H1 (cell line): ENCODE results near the gene EFR3B. TPM values are rescaled to one million over a fixed set of nuclear protein-coding genes. Genes with fewer than 3 reads are reported as not detected.

Experiments used
- CTCF ChIA-PET: fragments of 300-600 bp; sonication (Branson Sonifier 250); formaldehyde crosslinking; loops from one replicate; lab custom pipeline; 2021; ENCODE audit not compliant: partially characterized antibody; lab: Charles Lee
- POLR2A ChIA-PET: fragments of 300-600 bp; sonication (Branson Sonifier 250); formaldehyde crosslinking; loops from one replicate; lab custom pipeline; 2021; ENCODE audit warnings: inconsistent platforms; ENCODE audit not compliant: partially characterized antibody; lab: Charles Lee
- DNase-seq, 2 experiments: peaks; one replicate each; pipeline versions ENCODE4 v3.0.0 to v3.0.0-alpha.2; 2010 to 2022; ENCODE audit warnings: low spot score in 2 of 2, low read depth in 1 of 2, mixed read lengths in 1 of 2
- FAIRE-seq: peaks from 2 replicates; lab custom pipeline; 2011; peaks lifted over from hg19 to GRCh38; lab: Jason Lieb, UNC
- H2AFZ ChIP-seq: 2 replicates; pipeline ENCODE4 v1.8.1; 2012; ENCODE audit warnings: low read length, inconsistent platforms
- H2AK5ac ChIP-seq: 2 replicates; pipeline ENCODE4 v1.6.1; 2013; ENCODE audit warnings: low read depth, low read length
- H2BK120ac ChIP-seq: replicated peaks from 2 replicates; pipeline ENCODE3; 2013; ENCODE audit warnings: low read depth, low read length, inconsistent platforms
- H2BK12ac ChIP-seq: 2 replicates; pipeline ENCODE4 v1.6.1; 2013; ENCODE audit warnings: low read depth, low read length
- H2BK15ac ChIP-seq: 2 replicates; pipeline ENCODE4 v1.6.1; 2013; ENCODE audit warnings: low read length
- H2BK20ac ChIP-seq: 2 replicates; pipeline ENCODE4 v1.6.1; 2013; ENCODE audit warnings: low read length
- H2BK5ac ChIP-seq: 2 replicates; pipeline ENCODE4 v1.6.1; 2013; ENCODE audit warnings: low read depth, low read length
- H3K14ac ChIP-seq: 2 replicates; pipeline ENCODE4 v1.6.1; 2013; ENCODE audit warnings: inconsistent platforms; ENCODE audit not compliant: insufficient read length
- H3K18ac ChIP-seq: 2 replicates; pipeline ENCODE4 v1.6.1; 2013; ENCODE audit warnings: low read length; ENCODE audit errors: extremely low read depth
- H3K23ac ChIP-seq: 2 replicates; pipeline ENCODE4 v1.6.1; 2013; ENCODE audit warnings: inconsistent platforms; ENCODE audit not compliant: insufficient read length
- H3K23me2 ChIP-seq: 2 replicates; pipeline ENCODE4 v1.6.1; 2013; ENCODE audit warnings: low read depth, low read length
- H3K27ac ChIP-seq: 2 replicates; pipeline ENCODE4 v1.6.1; 2011; ENCODE audit warnings: low read depth, low read length, inconsistent platforms
- H3K27me3 ChIP-seq, 4 experiments: replicated peaks in 1 of 4; 1 replicate in 1 of 4; 2 replicates in 3 of 4; pipeline versions ENCODE4 v1.6.1 to v1.8.1; 2011 to 2013; ENCODE audit warnings: low read length in 3 of 4, mild to moderate bottlenecking in 3 of 4, inconsistent platforms in 2 of 4, mixed read lengths in 2 of 4, moderate library complexity in 1 of 4; ENCODE audit not compliant: control insufficient read depth in 3 of 4, insufficient read depth in 3 of 4; ENCODE audit errors: extremely low read depth in 1 of 4
- H3K36me3 ChIP-seq, 4 experiments: 2 replicates each; pipeline versions ENCODE4 v1.6.1 to v1.8.1; 2011 to 2013; ENCODE audit warnings: mild to moderate bottlenecking in 4 of 4, low read length in 3 of 4, moderate library complexity in 2 of 4, control low read depth in 1 of 4, inconsistent platforms in 1 of 4; ENCODE audit not compliant: insufficient read depth in 4 of 4, control insufficient read depth in 2 of 4
- H3K4ac ChIP-seq: replicated peaks from 2 replicates; pipeline ENCODE3; 2013; ENCODE audit warnings: low read length, low read depth, mixed read lengths, inconsistent platforms; ENCODE audit not compliant: insufficient read length
- H3K4me1 ChIP-seq, 4 experiments: replicated peaks in 1 of 4; 1 replicate in 1 of 4; 2 replicates in 3 of 4; pipeline versions ENCODE4 v1.6.1 to v1.8.1; 2011 to 2013; ENCODE audit warnings: low read length in 3 of 4, inconsistent platforms in 2 of 4, mixed read lengths in 1 of 4; ENCODE audit not compliant: insufficient read depth in 4 of 4, control insufficient read depth in 3 of 4
- H3K4me2 ChIP-seq, 2 experiments: 2 replicates each; pipeline versions ENCODE4 v1.6.1 to v1.8.1; 2011 to 2013; ENCODE audit warnings: low read depth in 2 of 2, low read length in 2 of 2, control low read depth in 1 of 2, inconsistent platforms in 1 of 2, mild to moderate bottlenecking in 1 of 2; ENCODE audit not compliant: insufficient read depth in 1 of 2
- H3K4me3 ChIP-seq, 4 experiments: fragments of 200-600, 300-600 bp in 1 of 4; sonication (generic), shearing (Covaris generic), sonication (Bioruptor Twin) in 1 of 4; 2 replicates each; pipeline versions ENCODE4 v1.5.1 to v1.8.1; 2011 to 2016; ENCODE audit warnings: low read length in 4 of 4, low read depth in 3 of 4, control low read depth in 2 of 4, inconsistent platforms in 2 of 4, mild to moderate bottlenecking in 2 of 4, mixed read lengths in 1 of 4, moderate library complexity in 1 of 4; ENCODE audit not compliant: insufficient read depth in 2 of 4; ENCODE audit errors: extremely low read depth in 1 of 4
- H3K56ac ChIP-seq: replicated peaks from 2 replicates; pipeline ENCODE3; 2013; ENCODE audit warnings: low read depth, mild to moderate bottlenecking, mixed read lengths, low read length, inconsistent platforms; ENCODE audit not compliant: insufficient read length
- H3K79me1 ChIP-seq: 2 replicates; pipeline ENCODE4 v1.6.1; 2013; ENCODE audit warnings: low read depth, low read length, control low read depth
- H3K79me2 ChIP-seq, 2 experiments: 2 replicates each; pipeline versions ENCODE4 v1.6.1 to v1.8.1; 2012 to 2013; ENCODE audit warnings: low read length in 2 of 2, mild to moderate bottlenecking in 2 of 2, inconsistent platforms in 1 of 2; ENCODE audit not compliant: insufficient read depth in 2 of 2, control insufficient read depth in 1 of 2
- H3K9ac ChIP-seq, 4 experiments: replicated peaks in 1 of 4; 1 replicate in 1 of 4; 2 replicates in 3 of 4; pipeline versions ENCODE4 v1.6.1 to v1.8.1; 2011 to 2013; ENCODE audit warnings: low read depth in 3 of 4, low read length in 3 of 4, control low read depth in 2 of 4, mild to moderate bottlenecking in 2 of 4, moderate library complexity in 2 of 4, inconsistent platforms in 1 of 4; ENCODE audit errors: extremely low read depth in 1 of 4
- H3K9me3 ChIP-seq, 2 experiments: 2 replicates each; pipeline versions ENCODE4 v1.6.1 to v1.8.1; 2012 to 2013; ENCODE audit warnings: mild to moderate bottlenecking in 2 of 2, moderate library complexity in 2 of 2, control low read depth in 1 of 2, inconsistent platforms in 1 of 2, low read depth in 1 of 2, low read length in 1 of 2, mixed read lengths in 1 of 2; ENCODE audit not compliant: insufficient read depth in 2 of 2
- H4K20me1 ChIP-seq, 2 experiments: replicated peaks in 1 of 2; 2 replicates each; pipeline versions ENCODE3 to v1.8.1; 2011 to 2013; ENCODE audit warnings: inconsistent platforms in 2 of 2, low read length in 2 of 2, mild to moderate bottlenecking in 1 of 2; ENCODE audit not compliant: insufficient read depth in 2 of 2, control insufficient read depth in 1 of 2
- H4K5ac ChIP-seq: 2 replicates; pipeline ENCODE4 v1.6.1; 2013; ENCODE audit warnings: low read length, low read depth, mixed read lengths, inconsistent platforms; ENCODE audit not compliant: insufficient read length
- H4K8ac ChIP-seq: 2 replicates; pipeline ENCODE4 v1.8.0; 2013; ENCODE audit warnings: mild to moderate bottlenecking, moderate library complexity, low read length, inconsistent platforms; ENCODE audit not compliant: insufficient read depth; ENCODE audit errors: extremely low read depth
- H4K91ac ChIP-seq: replicated peaks from 2 replicates; pipeline ENCODE3; 2013; ENCODE audit warnings: low read length, mixed read lengths, inconsistent platforms; ENCODE audit not compliant: insufficient read length
- ATF2 ChIP-seq: IDR thresholded peaks from 2 replicates; pipeline ENCODE4 v1.6.1; 2012; ENCODE audit warnings: low read length, inconsistent platforms
- BACH1 ChIP-seq: IDR thresholded peaks from 2 replicates; pipeline ENCODE4 v1.6.1; 2012; ENCODE audit warnings: low read length, improper control_type of control experiment
- FOSL1 ChIP-seq: IDR thresholded peaks from 2 replicates; pipeline ENCODE4 v1.6.1; 2011; ENCODE audit warnings: mild to moderate bottlenecking, low read depth, low read length, moderate library complexity; ENCODE audit not compliant: insufficient read depth
- GTF2F1 ChIP-seq: IDR thresholded peaks from 2 replicates; pipeline ENCODE4 v1.6.1; 2012; ENCODE audit warnings: low read depth, low read length, improper control_type of control experiment, borderline replicate concordance
- MAX ChIP-seq: IDR thresholded peaks from 2 replicates; pipeline ENCODE4 v1.6.1; 2012; ENCODE audit warnings: inconsistent platforms
- POU5F1 ChIP-seq: IDR thresholded peaks from 2 replicates; pipeline ENCODE4 v1.6.1; 2011; ENCODE audit warnings: low read depth, mild to moderate bottlenecking, low read length, moderate library complexity
- WGBS, 2 experiments: shearing (Covaris generic) in 1 of 2; methylation state at CpG; one replicate each; pipeline versions ENCODE4 v1.1.6 to v1.1.7; 2013 to 2015; ENCODE audit warnings: low lambda C conversion rate in 2 of 2, mixed read lengths in 2 of 2, inconsistent platforms in 1 of 2, low coverage in 1 of 2, missing lambda C conversion rate in 1 of 2; ENCODE audit not compliant: insufficient replicate concordance in 2 of 2, insufficient coverage in 1 of 2, insufficient read length in 1 of 2; ENCODE audit errors: extremely low coverage in 1 of 2, missing lambda C conversion rate in 1 of 2; 5-methylcytosine and 5-hydroxymethylcytosine counted together
- polyA plus RNA-seq, 7 experiments: library from polyadenylated mRNA; depleted of rRNA in 3 of 7; stranded (reverse) in 5 of 7; unstranded in 2 of 7; fragments of >200 nt in 5 of 7; fragments of 200-250 nt in 2 of 7; gene quantifications; 1 replicate in 5 of 7; 2 replicates in 1 of 7; 4 replicates in 1 of 7; pipeline versions ENCODE4 v1.2.1 to v1.2.3, GENCODE V29; 2011 to 2013; ENCODE audit warnings: missing spikeins in 2 of 7, mixed read lengths in 2 of 7
- total RNA-seq: library from RNA; stranded (reverse); fragmentation: NEBNext Ultra II Directional; extraction: Animal tissue kit (Norgen Biotek cat#: 25700); gene quantifications from 2 replicates; pipeline ENCODE4 v1.2.1, GENCODE V29; 2021
- TF ChIP-seq, protein P1 (sequence below), 3 experiments: IDR thresholded peaks; 1 replicate in 2 of 3; 2 replicates in 1 of 3; pipeline versions ENCODE4 v1.5.1 to v1.6.1; 2011; ENCODE audit warnings: low read length in 3 of 3, mild to moderate bottlenecking in 3 of 3, inconsistent platforms in 2 of 3, low read depth in 1 of 3, moderate library complexity in 1 of 3; ENCODE audit not compliant: insufficient read depth in 1 of 3; ENCODE audit errors: control extremely low read depth in 1 of 3
- TF ChIP-seq, protein P2 (sequence below): IDR thresholded peaks from 2 replicates; pipeline ENCODE4 v1.6.1; 2012; ENCODE audit warnings: inconsistent platforms

EFR3B gene
- total and polyA plus RNA-seq, 2 of the 8 experiments (the other 6 are each of a cell fraction or from before 2014, with no cell fraction given), result 3.4 to 9.6 TPM

- no peaks in the 10 kb centered on the region for H3K36me3 ChIP-seq
- H3K9ac ChIP-seq, result no peak overlapping the region
- H3K79me2 ChIP-seq, result no peaks in the 10 kb centered on the region
- no peak overlapping the region for H3K56ac ChIP-seq
- ChIA-PET POLR2A (interaction anchor here (1.2 kb wide), 1 partner anchor 219 kb away, joined by 3 read pairs; no protein-coding TSS in a partner anchor), CTCF (interaction anchor here (0.6 to 9.0 kb wide), 12 partner anchors 10 to 456 kb away, joined by 3 to 106 read pairs (median 7); partner anchors contain the start of gene POMC)
- H3K4ac ChIP-seq, result no peak overlapping the region
- no peak overlapping the region for H4K91ac ChIP-seq
- H3K4me3 ChIP-seq, result no peak overlapping the region
- H2AK5ac ChIP-seq, result no peak overlapping the region
- H2BK120ac ChIP-seq, result no peak overlapping the region
- no peak overlapping the region for H2BK15ac ChIP-seq
- H3K9me3 ChIP-seq, result no peaks in the 10 kb centered on the region
- H3K79me1 ChIP-seq, result no peaks in the 10 kb centered on the region
- H3K23me2 ChIP-seq, result no peaks in the 10 kb centered on the region; the same call in 1 of the 2 replicates
- 77% methylated on average over 9 of the region's 9 CpGs; no CpG with 5 or more reads in 1 of the 2 experiments for WGBS, 2 experiments
- H4K8ac ChIP-seq, result no peak overlapping the region
- DNase-seq (no peak), FAIRE-seq (no peak)
- H2BK5ac ChIP-seq, result no peak overlapping the region
- H3K4me2 ChIP-seq, result no peak overlapping the region
- H3K27ac ChIP-seq, result no peak overlapping the region
- H3K14ac ChIP-seq, result no peak overlapping the region
- no peak overlapping the region for H2BK12ac ChIP-seq
- no peak overlapping the region for H4K5ac ChIP-seq
- peaks cover 0 to 1% of the 10 kb centered on the region in 2 experiments for H4K20me1 ChIP-seq
- H2BK20ac ChIP-seq, result no peak overlapping the region
- no peak overlapping the region for H3K23ac ChIP-seq
- H3K18ac ChIP-seq, result no peak overlapping the region
- H2AFZ ChIP-seq, result no peak overlapping the region
- no peaks in the 10 kb centered on the region; a peak in 1 of 7 replicates for H3K4me1 ChIP-seq
- H3K27me3 ChIP-seq, result no peaks in the 10 kb centered on the region
- no peak for TF ChIP-seq FOSL1
- TF ChIP-seq, protein P1, sequence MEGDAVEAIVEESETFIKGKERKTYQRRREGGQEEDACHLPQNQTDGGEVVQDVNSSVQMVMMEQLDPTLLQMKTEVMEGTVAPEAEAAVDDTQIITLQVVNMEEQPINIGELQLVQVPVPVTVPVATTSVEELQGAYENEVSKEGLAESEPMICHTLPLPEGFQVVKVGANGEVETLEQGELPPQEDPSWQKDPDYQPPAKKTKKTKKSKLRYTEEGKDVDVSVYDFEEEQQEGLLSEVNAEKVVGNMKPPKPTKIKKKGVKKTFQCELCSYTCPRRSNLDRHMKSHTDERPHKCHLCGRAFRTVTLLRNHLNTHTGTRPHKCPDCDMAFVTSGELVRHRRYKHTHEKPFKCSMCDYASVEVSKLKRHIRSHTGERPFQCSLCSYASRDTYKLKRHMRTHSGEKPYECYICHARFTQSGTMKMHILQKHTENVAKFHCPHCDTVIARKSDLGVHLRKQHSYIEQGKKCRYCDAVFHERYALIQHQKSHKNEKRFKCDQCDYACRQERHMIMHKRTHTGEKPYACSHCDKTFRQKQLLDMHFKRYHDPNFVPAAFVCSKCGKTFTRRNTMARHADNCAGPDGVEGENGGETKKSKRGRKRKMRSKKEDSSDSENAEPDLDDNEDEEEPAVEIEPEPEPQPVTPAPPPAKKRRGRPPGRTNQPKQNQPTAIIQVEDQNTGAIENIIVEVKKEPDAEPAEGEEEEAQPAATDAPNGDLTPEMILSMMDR (IDR thresholded peaks at IDR 0.05; ENCODE audit: control extremely low read depth in 1 of 3, insufficient read depth in 1 of 3, low read depth in 1 of 3, low read length in 3 of 3), result no peak
- TF ChIP-seq GTF2F1, result no peak
- no peak for TF ChIP-seq ATF2
- no peak for TF ChIP-seq BACH1
- TF ChIP-seq MAX, result no peak
- no peak for TF ChIP-seq POU5F1
- TF ChIP-seq, protein P2, sequence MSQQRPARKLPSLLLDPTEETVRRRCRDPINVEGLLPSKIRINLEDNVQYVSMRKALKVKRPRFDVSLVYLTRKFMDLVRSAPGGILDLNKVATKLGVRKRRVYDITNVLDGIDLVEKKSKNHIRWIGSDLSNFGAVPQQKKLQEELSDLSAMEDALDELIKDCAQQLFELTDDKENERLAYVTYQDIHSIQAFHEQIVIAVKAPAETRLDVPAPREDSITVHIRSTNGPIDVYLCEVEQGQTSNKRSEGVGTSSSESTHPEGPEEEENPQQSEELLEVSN, result no peak
Observed at GRCh38 chr2:25194576-25195122, 152.8 kb downstream of the EFR3B start.
